Measurements from ENCODE around the gene PPP2R1A.

DNA sequence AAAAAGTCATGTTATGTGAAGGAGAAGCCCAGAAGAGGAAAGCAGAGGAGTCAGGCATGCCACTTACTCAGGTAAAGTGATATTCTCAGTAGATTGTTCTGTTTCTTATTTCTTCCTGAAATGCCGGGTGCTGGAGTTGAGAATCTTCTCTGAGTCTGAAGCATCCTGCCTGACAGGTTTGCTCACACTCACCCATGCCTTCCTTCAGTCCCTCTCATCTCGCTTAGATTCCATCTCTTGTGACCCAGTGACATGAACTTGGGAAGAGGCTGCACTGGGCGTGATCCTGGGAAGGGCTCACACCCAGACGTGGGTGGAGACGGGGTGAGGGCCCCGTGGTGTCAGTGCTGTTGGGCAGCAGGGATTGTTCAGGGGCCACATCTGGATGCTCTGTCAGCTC is 87.6 kb downstream of the PPP2R1A start:
- TF ChIP-seq POLR2A (IDR thresholded peaks at IDR 0.05): no peak
- no peak for TF ChIP-seq CTCF (IDR thresholded peaks at IDR 0.05 in 8 of 11, conservative IDR thresholded peaks at IDR 0.05 in 3 of 11)

Measured in spleen (tissue), 7 donors.